GM13976 (cell line): Measurements from ENCODE around the gene AUTS2.

Experiments used
- DNase-seq: peaks from one replicate; pipeline ENCODE4 v3.0.0; 2012; ENCODE audit warnings: low spot score
- CTCF ChIP-seq: IDR thresholded peaks from 2 replicates; pipeline ENCODE4 v1.5.1; 2012; ENCODE audit warnings: borderline replicate concordance, mild to moderate bottlenecking; ENCODE audit not compliant: insufficient read depth; ENCODE audit errors: extremely low read depth, missing control alignments, control extremely low read depth
- in situ Hi-C: fragments of 300-500 bp; cut with MboI; formaldehyde crosslinking; loops from one replicate; pipeline ENCODE4 v1.12.0; 2022; ENCODE audit warnings: low sequenced_read_pairs, mixed read lengths, inconsistent platforms; ENCODE audit not compliant: unreplicated experiment

AUTS2 gene

GRCh38 chr7:70775570-70776156, 1177.4 kb downstream of the AUTS2 start:
- peak; percentile 51 for DNase-seq
- in situ Hi-C loops = no loop called here
- TF ChIP-seq CTCF = no peak

GRCh38 chr7:70776627-70777101, 1178.4 kb downstream of the AUTS2 start:
- no peak for DNase-seq
- TF ChIP-seq CTCF = no peak
- in situ Hi-C loops = no loop called here

- no peak for DNase-seq
- in situ Hi-C loops = no loop called here
- no peak for TF ChIP-seq CTCF
These were observed 1179.0 kb downstream of the AUTS2 start for GRCh38 chr7:70777251-70777650.

- no peak for TF ChIP-seq CTCF
- in situ Hi-C loops = no loop called here
- no peak for DNase-seq
These were observed 1180.3 kb downstream of the AUTS2 start for GRCh38 chr7:70778585-70778984.

GRCh38 chr7:70779321-70779720, 1181.0 kb downstream of the AUTS2 start:
- in situ Hi-C loops = no loop called here
- TF ChIP-seq CTCF = no peak
- DNase-seq = no peak

- in situ Hi-C loops = no loop called here
- no peak for TF ChIP-seq CTCF
- no peak for DNase-seq
These were observed 1183.6 kb downstream of the AUTS2 start for GRCh38 chr7:70781922-70782311.
